Body of pancreas (tissue), 4 donors: ENCODE data around the gene SMARCA4. TPM values are rescaled to one million over a fixed set of nuclear protein-coding genes. Genes with fewer than 3 reads are reported as not detected.
"Not testable (repeated sequence)": the region's sequence is repeated elsewhere in the genome, so short reads cannot be mapped to it uniquely, and the experiment has no call there.

Experiments
- ATAC-seq: fragments of 150-250 bp; one replicate; pipeline ENCODE4 v1.9.1; 2016
- DNase-seq, 4 donors: peaks; one replicate each; pipeline ENCODE4 v3.0.0-alpha.2; 2019
- H3K27ac ChIP-seq, 4 donors: fragments of 200-600 bp; sonication (generic); 1 replicate in 3 of 4; 2 replicates in 1 of 4; pipeline versions ENCODE4 v1.5.1 to v1.6.1; 2016 to 2019; ENCODE audit warnings: mild to moderate bottlenecking in 1 of 4, mixed read lengths in 1 of 4, moderate library complexity in 1 of 4
- H3K27me3 ChIP-seq, 2 donors: fragments of 200-600 bp; sonication (generic); one replicate each; pipeline ENCODE4 v1.6.0; 2016; ENCODE audit warnings: mild to moderate bottlenecking in 1 of 2
- H3K36me3 ChIP-seq, 2 donors: fragments of 200-600 bp; sonication (generic); replicated peaks in 1 of 2; 2 replicates each; pipeline ENCODE4 v1.5.1; 2016; ENCODE audit warnings: low read depth in 2 of 2; ENCODE audit not compliant: insufficient read depth in 1 of 2
- H3K4me1 ChIP-seq: fragments of 200-600 bp; sonication (generic); one replicate; pipeline ENCODE4 v1.6.0; 2016
- H3K4me3 ChIP-seq, 2 donors: fragments of 200-600 bp; sonication (generic); 1 replicate in 1 of 2; 2 replicates in 1 of 2; pipeline ENCODE4 v1.5.1; 2016 to 2019
- H3K9me3 ChIP-seq, 3 donors: fragments of 200-600 bp; sonication (generic); 1 replicate in 2 of 3; 2 replicates in 1 of 3; pipeline ENCODE4 v1.5.1; 2016
- POLR2A ChIP-seq, 3 donors: fragments of 450-650 bp; IDR thresholded peaks; one replicate each; pipeline ENCODE4 v1.6.1; 2016; ENCODE audit warnings: antibody characterized with exemption in 3 of 3, mild to moderate bottlenecking in 2 of 3
- WGBS, 2 donors: methylation state at CpG; one replicate each; pipeline ENCODE4 v1.1.5; 2017; 5-methylcytosine and 5-hydroxymethylcytosine counted together
- intact Hi-C: fragments of 100-400 bp; cut with DNase I; formaldehyde crosslinking; loops from one replicate; pipeline ENCODE4 v1.15.1; 2023
- total RNA-seq, 2 donors: library from RNA; depleted of rRNA; stranded (reverse); fragments of >200 nt; gene quantifications; one replicate each; pipeline ENCODE4 v1.1.0, GENCODE V29; 2016
- TF ChIP-seq, protein P1 (sequence below), 7 experiments: fragments of 450-650 bp in 4 of 7; fragments of 200-600 bp in 3 of 7; sonication (generic) in 3 of 7; IDR thresholded peaks; one replicate each; pipeline ENCODE4 v1.5.1; 2016 to 2019; ENCODE audit warnings: antibody characterized with exemption in 7 of 7

SMARCA4 gene
- total RNA-seq, 2 donors from 2014 or later: 56.3 to 120 TPM

DNA sequence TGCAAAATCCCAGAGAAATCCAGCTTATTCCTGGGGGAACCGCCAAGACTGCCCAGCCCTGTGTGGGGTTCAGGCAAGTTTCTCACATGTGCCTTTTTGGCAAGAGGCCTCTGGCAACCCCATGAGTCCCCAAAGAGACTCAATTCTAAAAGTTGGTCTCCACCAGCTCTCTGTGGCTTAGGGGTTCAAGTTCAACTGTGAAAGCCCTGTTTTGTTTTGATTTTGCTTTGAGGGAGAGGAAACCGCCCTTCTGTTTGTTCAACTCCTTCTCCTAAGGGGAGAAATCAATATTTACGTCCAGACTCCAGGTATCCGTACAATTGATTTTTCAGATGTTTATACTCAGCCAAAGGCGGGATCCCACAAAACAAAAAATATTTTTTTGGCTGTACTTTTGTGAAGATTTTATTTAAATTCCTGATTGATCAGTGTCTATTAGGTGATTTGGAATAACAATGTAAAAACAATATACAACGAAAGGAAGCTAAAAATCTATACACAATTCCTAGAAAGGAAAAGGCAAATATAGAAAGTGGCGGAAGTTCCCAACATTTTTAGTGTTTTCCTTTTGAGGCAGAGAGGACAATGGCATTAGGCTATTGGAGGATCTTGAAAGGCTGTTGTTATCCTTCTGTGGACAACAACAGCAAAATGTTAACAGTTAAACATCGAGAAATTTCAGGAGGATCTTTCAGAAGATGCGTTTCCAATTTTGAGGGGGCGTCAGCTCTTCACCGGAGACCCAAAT, 127.8 kb downstream of the SMARCA4 start:
- Histone ChIP-seq H3K27ac (peak overlapping the region; percentile 94 to 99 (median 98)), H3K36me3 (no peaks in the 10 kb centered on the region), H3K27me3 (no peaks in the 10 kb centered on the region), H3K9me3 (no peaks in the 10 kb centered on the region), H3K4me3 (no peak overlapping the region), H3K4me1 (peaks cover 87% of the 10 kb centered on the region)
- WGBS, 2 donors: 7 to 8% methylated on average over 11 of the region's 11 CpGs
- intact Hi-C loops: no loop called here
- DNase-seq: peak in 1 of 4 donors; percentile 57
- TF ChIP-seq, protein P1, sequence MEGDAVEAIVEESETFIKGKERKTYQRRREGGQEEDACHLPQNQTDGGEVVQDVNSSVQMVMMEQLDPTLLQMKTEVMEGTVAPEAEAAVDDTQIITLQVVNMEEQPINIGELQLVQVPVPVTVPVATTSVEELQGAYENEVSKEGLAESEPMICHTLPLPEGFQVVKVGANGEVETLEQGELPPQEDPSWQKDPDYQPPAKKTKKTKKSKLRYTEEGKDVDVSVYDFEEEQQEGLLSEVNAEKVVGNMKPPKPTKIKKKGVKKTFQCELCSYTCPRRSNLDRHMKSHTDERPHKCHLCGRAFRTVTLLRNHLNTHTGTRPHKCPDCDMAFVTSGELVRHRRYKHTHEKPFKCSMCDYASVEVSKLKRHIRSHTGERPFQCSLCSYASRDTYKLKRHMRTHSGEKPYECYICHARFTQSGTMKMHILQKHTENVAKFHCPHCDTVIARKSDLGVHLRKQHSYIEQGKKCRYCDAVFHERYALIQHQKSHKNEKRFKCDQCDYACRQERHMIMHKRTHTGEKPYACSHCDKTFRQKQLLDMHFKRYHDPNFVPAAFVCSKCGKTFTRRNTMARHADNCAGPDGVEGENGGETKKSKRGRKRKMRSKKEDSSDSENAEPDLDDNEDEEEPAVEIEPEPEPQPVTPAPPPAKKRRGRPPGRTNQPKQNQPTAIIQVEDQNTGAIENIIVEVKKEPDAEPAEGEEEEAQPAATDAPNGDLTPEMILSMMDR (IDR thresholded peaks at IDR 0.05): no peak
- no peak for TF ChIP-seq POLR2A (IDR thresholded peaks at IDR 0.05)
- ATAC-seq: no peak

DNA sequence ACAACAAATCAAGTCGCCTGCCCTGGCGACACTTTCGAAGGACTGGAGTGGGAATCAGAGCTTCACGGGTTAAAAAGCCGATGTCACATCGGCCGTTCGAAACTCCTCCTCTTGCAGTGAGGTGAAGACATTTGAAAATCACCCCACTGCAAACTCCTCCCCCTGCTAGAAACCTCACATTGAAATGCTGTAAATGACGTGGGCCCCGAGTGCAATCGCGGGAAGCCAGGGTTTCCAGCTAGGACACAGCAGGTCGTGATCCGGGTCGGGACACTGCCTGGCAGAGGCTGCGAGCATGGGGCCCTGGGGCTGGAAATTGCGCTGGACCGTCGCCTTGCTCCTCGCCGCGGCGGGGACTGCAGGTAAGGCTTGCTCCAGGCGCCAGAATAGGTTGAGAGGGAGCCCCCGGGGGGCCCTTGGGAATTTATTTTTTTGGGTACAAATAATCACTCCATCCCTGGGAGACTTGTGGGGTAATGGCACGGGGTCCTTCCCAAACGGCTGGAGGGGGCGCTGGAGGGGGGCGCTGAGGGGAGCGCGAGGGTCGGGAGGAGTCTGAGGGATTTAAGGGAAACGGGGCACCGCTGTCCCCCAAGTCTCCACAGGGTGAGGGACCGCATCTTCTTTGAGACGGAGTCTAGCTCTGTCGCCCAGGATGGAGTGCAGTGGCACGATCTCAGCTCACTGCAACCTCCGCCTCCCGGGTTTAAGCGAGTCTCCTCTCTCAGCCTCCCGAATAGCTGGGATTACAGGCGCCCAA, 128.6 kb downstream of the SMARCA4 start, which contains the start of gene LDLR:
Gene LDLR (plus strand): TSS at position 210 of the 760 bp plus-strand sequence. CDS start 86 bp downstream, at position 296.
- Histone ChIP-seq H3K27ac (peak within 1 kb of the TSS; percentile 94 to 99 (median 98)), H3K4me3 (peak within 1 kb of the TSS; percentile 43 to 65), H3K27me3 (no peaks in the 10 kb centered on the region), H3K9me3 (no peaks in the 10 kb centered on the region), H3K4me1 (peaks cover 87% of the 10 kb centered on the region), H3K36me3 (no peaks in the 10 kb centered on the region)
- intact Hi-C loops: no loop called here
- TF ChIP-seq, protein P1 (IDR thresholded peaks at IDR 0.05): peak in 1 of 7 experiments; percentile 18
- TF ChIP-seq POLR2A (IDR thresholded peaks at IDR 0.05): peak; percentile 89 to 99 (median 97)
- ATAC-seq (peak; percentile 63), DNase-seq (peak; percentile 91 to 96 (median 92))
- WGBS, 2 donors: 1 to 4% methylated on average over 9 to 42 of the region's 43 CpGs

DNA sequence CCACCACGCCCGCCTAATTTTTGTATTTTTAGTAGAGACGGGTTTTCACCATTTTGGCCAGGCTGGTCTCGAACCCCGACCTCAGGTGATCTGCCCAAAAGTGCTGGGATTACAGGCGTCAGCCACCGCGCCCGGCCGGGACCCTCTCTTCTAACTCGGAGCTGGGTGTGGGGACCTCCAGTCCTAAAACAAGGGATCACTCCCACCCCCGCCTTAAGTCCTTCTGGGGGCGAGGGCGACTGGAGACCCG, 129.1 kb downstream of the SMARCA4 start:
- DNase-seq, H3K27me3 ChIP-seq: not testable (repeated sequence)
- peak; percentile 1 for ATAC-seq

DNA sequence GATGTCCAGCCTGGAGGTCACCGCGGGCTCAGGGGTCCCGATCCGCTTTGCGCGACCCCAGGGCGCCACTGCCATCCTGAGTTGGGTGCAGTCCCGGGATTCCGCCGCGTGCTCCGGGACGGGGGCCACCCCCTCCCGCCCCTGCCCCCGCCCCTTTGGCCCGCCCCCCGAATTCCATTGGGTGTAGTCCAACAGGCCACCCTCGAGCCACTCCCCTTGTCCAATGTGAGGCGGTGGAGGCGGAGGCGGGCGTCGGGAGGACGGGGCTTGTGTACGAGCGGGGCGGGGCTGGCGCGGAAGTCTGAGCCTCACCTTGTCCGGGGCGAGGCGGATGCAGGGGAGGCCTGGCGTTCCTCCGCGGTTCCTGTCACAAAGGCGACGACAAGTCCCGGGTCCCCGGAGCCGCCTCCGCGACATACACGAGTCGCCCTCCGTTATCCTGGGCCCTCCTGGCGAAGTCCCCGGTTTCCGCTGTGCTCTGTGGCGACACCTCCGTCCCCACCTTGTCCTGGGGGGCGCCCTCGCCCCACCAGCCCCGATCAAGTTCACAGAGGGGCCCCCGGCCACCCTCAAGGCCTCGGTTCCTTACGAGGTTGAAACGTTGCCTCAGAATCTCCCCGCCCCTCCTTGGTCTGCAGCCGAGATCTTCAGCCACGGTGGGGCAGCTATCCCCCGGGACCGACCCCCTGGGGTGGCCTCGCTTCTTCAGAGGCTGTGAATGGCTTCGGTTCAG, 129.6 kb downstream of the SMARCA4 start:
- intact Hi-C loops: no loop called here
- peak; percentile 98 to 99 (median 99) for TF ChIP-seq POLR2A (IDR thresholded peaks at IDR 0.05)
- TF ChIP-seq, protein P1 (IDR thresholded peaks at IDR 0.05): peak in 1 of 7 experiments; percentile 5
- H3K36me3 ChIP-seq: no peaks in the 10 kb centered on the region
- 0 to 1% methylated on average over 1 to 60 of the region's 64 CpGs for WGBS, 2 donors
- peak overlapping the region; percentile 46 to 65 for H3K4me3 ChIP-seq
- H3K4me1 ChIP-seq: peaks cover 87% of the 10 kb centered on the region
- DNase-seq (peak; percentile 98 to 99 (median 99)), ATAC-seq (peak; percentile 72)
- no peaks in the 10 kb centered on the region for H3K27me3 ChIP-seq
- peak overlapping the region; percentile 94 to 99 (median 98) for H3K27ac ChIP-seq
- H3K9me3 ChIP-seq: no peaks in the 10 kb centered on the region

More for the DNA sequence above, 129.1 kb downstream of the SMARCA4 start:
- Histone ChIP-seq H3K4me3 (peak overlapping the region; percentile 43 to 65), H3K4me1 (peaks cover 87% of the 10 kb centered on the region), H3K27ac (peak overlapping the region; percentile 94 to 99 (median 98))
- H3K36me3 ChIP-seq, intact Hi-C loops, H3K9me3 ChIP-seq: not testable (repeated sequence)
- WGBS, 2 donors: 0 to 3% methylated on average over 5 to 15 of the region's 15 CpGs
